Measurements from ENCODE around the gene RNF121. TPM values are rescaled to one million over a fixed set of nuclear protein-coding genes. Genes with fewer than 3 reads are reported as not detected.

The RNF121 gene
- total RNA-seq, 4 donors from 2014 or later = 43.7 to 83.9 (median 52.4) TPM

DNA sequence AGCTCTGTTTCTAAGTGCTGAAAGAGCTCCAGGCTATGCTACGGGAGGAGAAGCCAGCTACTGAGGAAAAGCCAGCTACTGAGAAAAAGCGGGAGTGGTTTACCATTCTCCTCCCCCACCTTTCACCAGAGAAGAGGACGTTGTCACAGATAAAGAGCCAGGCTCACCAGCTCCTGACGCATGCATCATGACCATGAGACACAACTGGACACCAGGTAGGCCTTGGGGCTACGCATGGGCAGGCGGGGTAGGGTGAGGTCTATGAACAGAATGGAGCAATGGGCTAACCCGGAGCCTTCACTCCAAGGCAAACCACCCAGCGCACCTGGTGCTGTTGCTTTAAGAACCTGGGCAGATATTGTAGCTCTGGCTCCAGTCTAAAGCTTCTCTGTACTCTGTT, 71.0 kb downstream of the RNF121 start:
- Histone ChIP-seq H3K4me1 (peaks cover 0 to 20% (median 6%) of the 10 kb centered on the region in 4 donors), H3K27me3 (no peaks in the 10 kb centered on the region), H3K36me3 (peaks cover 0 to 45% (median 0%) of the 10 kb centered on the region in 3 donors), H3K9me3 (no peaks in the 10 kb centered on the region), H3K4me3 (peak overlapping the region in 2 of 4 donors; percentile 22 to 27), H3K27ac (peak overlapping the region; percentile 43 to 80 (median 66))
- no peak for DNase-seq
- TF ChIP-seq, protein P1, sequence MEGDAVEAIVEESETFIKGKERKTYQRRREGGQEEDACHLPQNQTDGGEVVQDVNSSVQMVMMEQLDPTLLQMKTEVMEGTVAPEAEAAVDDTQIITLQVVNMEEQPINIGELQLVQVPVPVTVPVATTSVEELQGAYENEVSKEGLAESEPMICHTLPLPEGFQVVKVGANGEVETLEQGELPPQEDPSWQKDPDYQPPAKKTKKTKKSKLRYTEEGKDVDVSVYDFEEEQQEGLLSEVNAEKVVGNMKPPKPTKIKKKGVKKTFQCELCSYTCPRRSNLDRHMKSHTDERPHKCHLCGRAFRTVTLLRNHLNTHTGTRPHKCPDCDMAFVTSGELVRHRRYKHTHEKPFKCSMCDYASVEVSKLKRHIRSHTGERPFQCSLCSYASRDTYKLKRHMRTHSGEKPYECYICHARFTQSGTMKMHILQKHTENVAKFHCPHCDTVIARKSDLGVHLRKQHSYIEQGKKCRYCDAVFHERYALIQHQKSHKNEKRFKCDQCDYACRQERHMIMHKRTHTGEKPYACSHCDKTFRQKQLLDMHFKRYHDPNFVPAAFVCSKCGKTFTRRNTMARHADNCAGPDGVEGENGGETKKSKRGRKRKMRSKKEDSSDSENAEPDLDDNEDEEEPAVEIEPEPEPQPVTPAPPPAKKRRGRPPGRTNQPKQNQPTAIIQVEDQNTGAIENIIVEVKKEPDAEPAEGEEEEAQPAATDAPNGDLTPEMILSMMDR (IDR thresholded peaks at IDR 0.05) = no peak
- no peak for TF ChIP-seq POLR2A (IDR thresholded peaks at IDR 0.05)

DNA sequence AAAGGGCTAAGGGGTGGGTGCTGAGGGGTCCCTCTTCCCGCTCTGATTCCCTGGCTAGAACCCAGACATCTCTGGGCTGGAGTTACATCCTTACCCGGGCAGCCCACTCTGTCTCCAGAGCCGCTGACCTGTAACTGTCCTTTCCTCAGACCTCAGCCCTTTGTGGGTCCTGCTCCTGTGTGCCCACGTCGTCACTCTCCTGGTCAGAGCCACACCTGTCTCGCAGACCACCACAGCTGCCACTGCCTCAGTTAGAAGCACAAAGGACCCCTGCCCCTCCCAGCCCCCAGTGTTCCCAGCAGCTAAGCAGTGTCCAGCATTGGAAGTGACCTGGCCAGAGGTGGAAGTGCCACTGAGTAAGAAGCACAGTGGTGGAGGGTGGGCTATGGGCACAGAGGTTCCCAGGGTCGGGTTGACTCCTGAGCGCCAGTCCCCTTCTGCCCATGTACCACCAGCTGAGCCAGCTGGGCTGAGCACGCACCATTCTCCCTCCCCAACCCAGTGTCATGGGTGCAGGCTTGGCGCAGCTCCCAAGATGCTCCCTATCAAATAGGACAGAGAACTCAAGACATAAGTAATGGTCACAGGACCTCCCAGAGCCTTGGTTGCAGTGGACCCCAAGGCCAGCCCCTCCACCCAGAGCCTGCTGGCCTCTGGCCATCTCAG, 71.5 kb downstream of the RNF121 start:
- Histone ChIP-seq H3K27ac (peak overlapping the region; percentile 43 to 80 (median 66)), H3K36me3 (peaks cover 0 to 50% (median 0%) of the 10 kb centered on the region in 3 donors), H3K4me1 (peaks cover 0 to 20% (median 6%) of the 10 kb centered on the region in 4 donors), H3K9me3 (no peaks in the 10 kb centered on the region), H3K4me3 (no peak overlapping the region), H3K27me3 (no peaks in the 10 kb centered on the region)
- TF ChIP-seq POLR2A (IDR thresholded peaks at IDR 0.05) = no peak
- TF ChIP-seq, protein P1 (IDR thresholded peaks at IDR 0.05) = no peak
- DNase-seq = no peak

DNA sequence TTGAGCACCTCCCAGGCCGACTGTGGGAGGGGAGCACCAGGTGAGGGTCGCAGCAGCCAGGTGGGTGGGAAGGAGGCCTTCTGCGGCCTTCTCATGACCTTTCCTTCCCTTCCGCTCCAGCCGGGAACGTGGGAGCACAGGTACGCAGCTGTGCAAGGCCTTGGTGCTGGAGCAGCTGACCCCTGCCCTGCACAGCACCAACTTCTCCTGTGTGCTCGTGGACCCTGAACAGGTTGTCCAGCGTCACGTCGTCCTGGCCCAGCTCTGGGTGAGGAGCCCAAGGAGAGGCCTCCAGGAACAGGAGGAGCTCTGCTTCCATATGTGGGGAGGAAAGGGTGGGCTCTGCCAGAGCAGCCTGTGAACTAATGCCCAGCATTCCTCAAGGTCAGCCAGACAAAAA, 72.4 kb downstream of the RNF121 start:
- peaks cover 0 to 55% (median 0%) of the 10 kb centered on the region in 3 donors for H3K36me3 ChIP-seq

DNA sequence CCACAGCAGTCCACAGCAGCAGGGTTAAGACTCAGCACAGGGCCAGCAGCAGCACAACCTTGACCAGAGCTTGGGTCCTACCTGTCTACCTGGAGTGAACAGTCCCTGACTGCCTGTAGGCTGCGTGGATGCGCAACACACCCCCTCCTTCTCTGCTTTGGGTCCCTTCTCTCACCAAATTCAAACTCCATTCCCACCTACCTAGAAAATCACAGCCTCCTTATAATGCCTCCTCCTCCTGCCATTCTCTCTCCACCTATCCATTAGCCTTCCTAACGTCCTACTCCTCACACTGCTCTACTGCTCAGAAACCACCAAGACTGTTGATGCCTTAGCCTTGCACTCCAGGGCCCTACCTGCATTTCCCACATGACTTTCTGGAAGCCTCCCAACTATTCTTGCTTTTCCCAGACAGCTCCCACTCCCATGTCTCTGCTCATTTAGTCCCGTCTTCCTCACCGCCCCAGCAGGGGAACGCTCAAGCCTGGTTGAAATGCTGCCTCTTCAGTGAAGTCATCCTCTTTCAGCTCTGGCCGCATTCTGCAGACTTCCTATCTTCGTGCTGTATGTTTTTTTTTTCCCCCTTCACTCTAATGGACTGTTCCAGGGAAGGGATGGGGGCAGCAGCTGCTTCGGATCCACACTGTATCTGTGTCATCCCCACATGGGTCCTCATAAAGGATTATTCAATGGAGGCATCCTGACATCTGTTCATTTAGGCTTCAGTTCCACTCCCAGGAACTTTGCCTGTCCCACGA, 73.2 kb downstream of the RNF121 start:
- TF ChIP-seq, protein P1 (IDR thresholded peaks at IDR 0.05) = no peak
- Histone ChIP-seq H3K4me1 (peaks cover 0 to 20% (median 6%) of the 10 kb centered on the region in 4 donors), H3K9me3 (no peaks in the 10 kb centered on the region), H3K4me3 (no peak overlapping the region), H3K27me3 (no peaks in the 10 kb centered on the region), H3K27ac (no peak overlapping the region), H3K36me3 (peaks cover 0 to 57% (median 0%) of the 10 kb centered on the region in 3 donors)
- no peak for DNase-seq

More for the DNA sequence above, 72.4 kb downstream of the RNF121 start:
- H3K27ac ChIP-seq = no peak overlapping the region
- no peaks in the 10 kb centered on the region for H3K9me3 ChIP-seq
- peaks cover 0 to 20% (median 6%) of the 10 kb centered on the region in 4 donors for H3K4me1 ChIP-seq
- no peak for DNase-seq
- no peak for TF ChIP-seq POLR2A (IDR thresholded peaks at IDR 0.05)
- TF ChIP-seq, protein P1 (IDR thresholded peaks at IDR 0.05) = no peak
- H3K4me3 ChIP-seq = no peak overlapping the region
- H3K27me3 ChIP-seq = no peaks in the 10 kb centered on the region

- H3K27ac ChIP-seq = no peak overlapping the region
Observed at GRCh38 chr11:72002841-72003775, 74.3 kb downstream of the RNF121 start.

More at GRCh38 chr11:72002841-72003775, 74.3 kb downstream of the RNF121 start:
- Histone ChIP-seq H3K4me1 (peaks cover 0 to 20% (median 6%) of the 10 kb centered on the region in 4 donors), H3K36me3 (peaks cover 0 to 68% (median 0%) of the 10 kb centered on the region in 3 donors), H3K27me3 (no peaks in the 10 kb centered on the region), H3K9me3 (no peaks in the 10 kb centered on the region), H3K4me3 (no peak overlapping the region)
- TF ChIP-seq, protein P1 (IDR thresholded peaks at IDR 0.05) = no peak
- TF ChIP-seq POLR2A (IDR thresholded peaks at IDR 0.05) = no peak
- no peak for DNase-seq
